C4-2B (cell line): ENCODE measurements around the gene CDC42BPB.
"Not testable (repeated sequence)": the region's sequence is repeated elsewhere in the genome, so short reads cannot be mapped to it uniquely, and the experiment has no call there.

Experiments used
- H3K27ac ChIP-seq: fragments of 450-650 bp; 2 replicates; pipeline ENCODE4 v1.5.1; 2017
- ZFX ChIP-seq: fragments of 450-650 bp; IDR thresholded peaks from 2 replicates; pipeline ENCODE4 v1.6.1; 2017
- TF ChIP-seq, protein P1 (sequence below): fragments of 450-650 bp; conservative IDR thresholded peaks from 2 replicates; pipeline ENCODE4 v1.5.1; 2017; ENCODE audit warnings: mild to moderate bottlenecking

The CDC42BPB gene

DNA sequence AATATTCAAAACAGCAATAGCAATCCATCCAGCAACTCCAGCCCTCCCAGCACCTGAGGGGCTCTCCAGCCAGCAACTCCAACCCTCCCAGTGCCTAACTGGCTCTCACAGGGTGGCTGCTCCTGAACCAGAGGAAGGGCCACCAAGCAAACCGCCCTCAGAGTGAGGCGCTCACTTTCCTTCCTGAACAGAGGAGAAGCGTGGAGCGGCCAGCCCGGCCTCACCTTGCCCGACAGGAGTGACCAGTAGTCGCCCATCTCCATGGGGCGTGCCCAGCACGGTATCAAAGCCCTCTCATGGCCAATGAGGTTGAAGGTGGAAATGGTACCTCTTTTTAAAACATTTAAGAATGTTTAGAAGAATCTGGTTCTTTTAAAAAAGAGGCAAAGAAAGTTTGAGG, 27.4 kb downstream of the CDC42BPB start:
- TF ChIP-seq, protein P1, sequence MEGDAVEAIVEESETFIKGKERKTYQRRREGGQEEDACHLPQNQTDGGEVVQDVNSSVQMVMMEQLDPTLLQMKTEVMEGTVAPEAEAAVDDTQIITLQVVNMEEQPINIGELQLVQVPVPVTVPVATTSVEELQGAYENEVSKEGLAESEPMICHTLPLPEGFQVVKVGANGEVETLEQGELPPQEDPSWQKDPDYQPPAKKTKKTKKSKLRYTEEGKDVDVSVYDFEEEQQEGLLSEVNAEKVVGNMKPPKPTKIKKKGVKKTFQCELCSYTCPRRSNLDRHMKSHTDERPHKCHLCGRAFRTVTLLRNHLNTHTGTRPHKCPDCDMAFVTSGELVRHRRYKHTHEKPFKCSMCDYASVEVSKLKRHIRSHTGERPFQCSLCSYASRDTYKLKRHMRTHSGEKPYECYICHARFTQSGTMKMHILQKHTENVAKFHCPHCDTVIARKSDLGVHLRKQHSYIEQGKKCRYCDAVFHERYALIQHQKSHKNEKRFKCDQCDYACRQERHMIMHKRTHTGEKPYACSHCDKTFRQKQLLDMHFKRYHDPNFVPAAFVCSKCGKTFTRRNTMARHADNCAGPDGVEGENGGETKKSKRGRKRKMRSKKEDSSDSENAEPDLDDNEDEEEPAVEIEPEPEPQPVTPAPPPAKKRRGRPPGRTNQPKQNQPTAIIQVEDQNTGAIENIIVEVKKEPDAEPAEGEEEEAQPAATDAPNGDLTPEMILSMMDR: no peak
- no peak for TF ChIP-seq ZFX

GRCh38 chr14:103028772-103029171, 28.6 kb downstream of the CDC42BPB start:
- H3K27ac ChIP-seq: no peak overlapping the region
- TF ChIP-seq, protein P1: no peak
- no peak for TF ChIP-seq ZFX

More for the DNA sequence above, 27.4 kb downstream of the CDC42BPB start:
- peak overlapping the region; percentile 65 for H3K27ac ChIP-seq

DNA sequence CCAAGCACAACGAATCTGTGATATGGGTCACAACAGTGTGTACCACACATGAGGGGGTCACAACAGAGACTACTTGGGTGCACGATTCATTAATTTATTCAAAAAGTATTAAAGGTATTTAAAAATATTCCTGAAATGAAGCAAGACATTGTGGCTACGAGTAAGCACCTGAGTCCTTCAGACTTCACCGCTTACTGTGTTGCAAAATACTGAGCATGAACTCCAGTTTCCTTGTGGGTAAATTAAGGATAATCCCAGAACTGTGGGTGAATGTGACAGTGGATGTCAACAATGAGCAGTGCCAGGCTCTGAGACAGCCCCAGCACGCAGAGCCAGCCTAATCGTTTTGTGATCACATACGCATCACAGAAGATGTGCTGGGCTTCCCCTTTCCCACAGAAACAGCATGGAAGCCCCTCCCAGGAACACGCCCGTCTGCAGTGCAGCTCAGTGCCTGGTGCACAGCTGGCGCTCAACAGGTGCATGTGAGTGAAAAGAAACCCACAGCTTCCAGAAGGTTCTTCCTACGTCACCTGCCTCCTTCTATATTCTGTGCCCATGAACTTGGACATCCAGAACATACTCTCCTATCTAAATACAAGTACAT, 29.1 kb downstream of the CDC42BPB start:
- TF ChIP-seq ZFX: no peak
- TF ChIP-seq, protein P1: no peak
- H3K27ac ChIP-seq: no peak overlapping the region

DNA sequence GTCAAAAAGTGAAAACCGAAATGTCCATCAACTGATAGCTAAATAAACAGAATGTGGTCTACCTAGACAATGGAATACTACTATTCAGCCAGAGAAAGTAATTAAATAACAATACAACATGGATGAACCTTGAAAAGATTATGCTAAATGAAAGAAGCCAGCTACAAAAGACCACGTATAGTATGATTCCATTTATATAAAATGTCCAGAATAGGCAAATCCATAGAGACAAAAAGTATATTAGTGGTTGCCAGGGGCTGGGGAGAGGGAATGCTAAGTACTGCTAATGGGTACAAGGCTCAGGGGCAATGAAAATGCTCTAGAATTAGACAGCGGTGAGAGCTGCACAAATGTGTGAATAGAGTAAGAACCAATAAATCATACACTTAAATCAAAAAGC, 29.9 kb downstream of the CDC42BPB start:
- no peak for TF ChIP-seq ZFX
- TF ChIP-seq, protein P1: no peak
- no peak overlapping the region for H3K27ac ChIP-seq

GRCh38 chr14:103026988-103027387, 30.4 kb downstream of the CDC42BPB start:
- H3K27ac ChIP-seq: no peak overlapping the region
- TF ChIP-seq, protein P1: no peak
- TF ChIP-seq ZFX: no peak

- not testable (repeated sequence) for H3K27ac ChIP-seq
These were observed 31.2 kb downstream of the CDC42BPB start for GRCh38 chr14:103026196-103026595.

DNA sequence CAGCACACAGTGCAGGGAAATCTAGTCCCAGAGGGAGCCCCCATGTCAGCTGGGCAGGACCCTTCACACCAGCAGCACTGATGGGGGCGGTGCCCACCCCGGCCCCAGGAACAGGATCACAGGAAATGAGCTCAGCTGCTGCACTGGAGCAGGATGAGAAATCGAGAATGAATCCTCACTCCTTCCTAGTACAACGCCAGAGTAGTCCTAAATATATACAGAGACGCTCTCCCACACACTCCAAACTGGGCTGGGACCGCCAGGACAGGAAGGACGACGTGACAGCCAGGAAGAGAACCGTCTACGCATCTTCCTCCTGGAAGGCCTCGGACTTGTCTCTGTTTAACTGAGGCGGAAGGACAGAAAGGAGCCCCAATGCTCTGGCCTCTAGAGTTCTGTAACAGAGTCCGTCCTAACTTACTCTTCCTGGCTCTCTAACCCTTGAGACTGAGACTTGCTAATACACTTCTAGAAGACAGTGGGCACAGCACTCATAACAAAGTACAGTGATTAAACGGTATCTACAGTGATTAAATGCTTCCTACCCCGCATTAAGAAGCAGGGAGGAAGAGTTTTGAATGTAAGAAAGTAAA, 33.4 kb downstream of the CDC42BPB start:
- TF ChIP-seq, protein P1: no peak
- TF ChIP-seq ZFX: no peak

DNA sequence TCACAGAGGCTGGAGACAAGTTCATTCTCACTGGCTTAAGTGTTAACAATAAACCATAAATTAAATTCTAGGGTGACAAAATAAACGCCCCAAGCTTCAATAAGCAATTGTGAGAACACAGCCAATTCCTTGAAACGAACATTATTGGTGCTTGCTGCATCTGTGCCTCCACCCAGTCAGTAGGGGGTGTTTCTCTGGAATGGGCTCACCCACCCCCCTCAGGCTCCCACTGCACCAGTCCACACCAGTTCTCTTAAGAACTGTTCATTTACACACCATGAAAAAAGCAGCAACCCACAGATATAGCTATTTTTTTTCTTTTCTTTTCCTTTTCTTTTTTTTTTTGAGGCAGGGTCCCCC, 34.7 kb downstream of the CDC42BPB start:
- TF ChIP-seq, protein P1: no peak
- no peak overlapping the region for H3K27ac ChIP-seq

More for the DNA sequence above, 33.4 kb downstream of the CDC42BPB start:
- no peak overlapping the region for H3K27ac ChIP-seq
